GOT3 (cell line): ENCODE results near the gene WDR93.

Experiments used
- DNase-seq: peaks from one replicate; lab custom pipeline; 2025; ENCODE audit warnings: mixed read lengths; lab: John Stamatoyannopoulos, UW

Gene WDR93

GRCh38 chr15:89662893-89663626 lies 27.6 kb upstream of the WDR93 start:
- peak; percentile 46 for DNase-seq

- DNase-seq: no peak
Measured at GRCh38 chr15:89664441-89665350, 25.9 kb upstream of the WDR93 start.

GRCh38 chr15:89665449-89666181 lies 25.0 kb upstream of the WDR93 start:
- DNase-seq: no peak

GRCh38 chr15:89666184-89666857 lies 24.3 kb upstream of the WDR93 start:
- no peak for DNase-seq

GRCh38 chr15:89666858-89667705 lies 23.5 kb upstream of the WDR93 start:
- DNase-seq: no peak

- DNase-seq: no peak
Measured at GRCh38 chr15:89667706-89667960, 23.0 kb upstream of the WDR93 start.

GRCh38 chr15:89668171-89668570 lies 22.4 kb upstream of the WDR93 start:
- no peak for DNase-seq

- DNase-seq: no peak
Measured at GRCh38 chr15:89669309-89669865, 21.2 kb upstream of the WDR93 start.

- no peak for DNase-seq
Measured at GRCh38 chr15:89669941-89670340, 20.7 kb upstream of the WDR93 start.

- DNase-seq: no peak
Measured at GRCh38 chr15:89670971-89671560, 19.5 kb upstream of the WDR93 start.

- no peak for DNase-seq
Measured at GRCh38 chr15:89671687-89672086, 18.9 kb upstream of the WDR93 start.

GRCh38 chr15:89672221-89673164 lies 18.1 kb upstream of the WDR93 start:
- DNase-seq: no peak

- no peak for DNase-seq
Measured at GRCh38 chr15:89673165-89673512, 17.5 kb upstream of the WDR93 start.

- no peak for DNase-seq
Measured at GRCh38 chr15:89674526-89674925, 16.1 kb upstream of the WDR93 start.

- no peak for DNase-seq
Measured at GRCh38 chr15:89675606-89676005, 15.0 kb upstream of the WDR93 start.

GRCh38 chr15:89677381-89677780 lies 13.2 kb upstream of the WDR93 start:
- no peak for DNase-seq

- DNase-seq: no peak
Measured at GRCh38 chr15:89679212-89679611, 11.4 kb upstream of the WDR93 start, which contains the start of gene PLIN1. Gene PLIN1 (minus strand): TSS chr15:89679367. CDS start chr15:89677489, 1,878 bp downstream.

GRCh38 chr15:89680282-89680873 lies 10.2 kb upstream of the WDR93 start:
- no peak for DNase-seq

GRCh38 chr15:89681146-89681545 lies 9.5 kb upstream of the WDR93 start:
- DNase-seq: no peak
